ENCODE results near the gene CHRNA5. TPM values are rescaled to one million over a fixed set of nuclear protein-coding genes. Genes with fewer than 3 reads are reported as not detected.

Gene CHRNA5
- total and polyA plus RNA-seq, 9 of the 15 experiments (the other 6 are each of a cell fraction or from before 2014, with no cell fraction given), result 2.8 to 16.1 (median 11.4) TPM

GRCh38 chr15:78642331-78642730 lies 77.0 kb downstream of the CHRNA5 start:
- WGBS (ENCODE audit: insufficient coverage, low coverage, missing lambda C conversion rate), result 2% methylated on average over 5 of the region's 5 CpGs
- POLR2A ChIA-PET, result interaction anchor here (0.6 to 1.3 kb wide), 5 partner anchors 21 to 344 kb away, joined by 3 to 4 read pairs (median 3); no protein-coding TSS in a partner anchor
- TF ChIP-seq ILF3 (IDR thresholded peaks at IDR 0.05; ENCODE audit: borderline replicate concordance) (no peak), PREB (CRISPR knock-in tag; IDR thresholded peaks at IDR 0.05) (no peak), ZNF655 (CRISPR knock-in tag; IDR thresholded peaks at IDR 0.05) (no peak), HMGN3 (IDR thresholded peaks at IDR 0.05; ENCODE audit: borderline replicate concordance, extremely low read depth, insufficient read length, low read depth, low read length) (no peak), NFE2L1 (tag; IDR thresholded peaks at IDR 0.05; ENCODE audit: borderline replicate concordance, low read depth) (no peak), CHD7 (IDR thresholded peaks at IDR 0.05; ENCODE audit: low read depth, low read length) (no peak)

More at GRCh38 chr15:78642331-78642730, 77.0 kb downstream of the CHRNA5 start:
- in situ Hi-C loops (cut with MboI), result no loop called here
- Histone ChIP-seq H4K20me1 (replicated peaks; ENCODE audit: control insufficient read depth, insufficient read depth, low read length) (no peaks in the 10 kb centered on the region), H3K27me3 (ENCODE audit: control insufficient read depth in 2 of 2, insufficient read depth in 2 of 2, low read length in 2 of 2) (peaks cover 14 to 35% of the 10 kb centered on the region in 2 experiments; a peak in 4 of 5 replicates), H3K4me2 (ENCODE audit: insufficient read depth, low read length) (no peak overlapping the region), H3K79me2 (ENCODE audit: control insufficient read depth, insufficient read depth, low read length) (no peaks in the 10 kb centered on the region), H3K4me3 (no peak overlapping the region), H3K9me3 (replicated peaks; ENCODE audit: control insufficient read depth, insufficient read depth, low read depth, low read length) (no peaks in the 10 kb centered on the region), H3K9ac (ENCODE audit: insufficient read depth in 1 of 2, low read depth in 2 of 2, low read length in 2 of 2) (no peak overlapping the region), H3K27ac (ENCODE audit: extremely low read depth, low read depth, low read length) (no peak overlapping the region), H2AFZ (ENCODE audit: low read depth, low read length) (no peak overlapping the region), H3K4me1 (replicated peaks in 1 of 2; ENCODE audit: control insufficient read depth in 2 of 2, insufficient read depth in 2 of 2, low read length in 2 of 2) (peaks cover 3 to 12% of the 10 kb centered on the region in 2 experiments; a peak in 3 of 5 replicates), H3K36me3 (ENCODE audit: control insufficient read depth, insufficient read depth, low read length) (no peaks in the 10 kb centered on the region), H3K9me1 (ENCODE audit: control insufficient read depth, insufficient read depth, low read length) (no peaks in the 10 kb centered on the region)
- FAIRE-seq (no peak), DNase-seq (ENCODE audit: extremely low read depth in 1 of 4, low spot score in 3 of 4) (no peak), ATAC-seq (no peak)
- CTCF ChIA-PET (ENCODE audit: low intra/inter-chr PET ratio), result no interaction called here
- no TSS peak for BruUV-seq (replicated peaks)
- intact Hi-C loops (cut with micrococcal nuclease), result no loop called here

Measured in K562 (cell line).